Mesenchymal stem cell (in vitro differentiated cells and primary cell): ENCODE results near the gene NDUFAF5.

ENCODE experiments used
- DNase-seq: peaks from one replicate; pipeline ENCODE4 v3.0.0-alpha.2; 2013
- H2AFZ ChIP-seq: one replicate; pipeline ENCODE4 v1.6.1; 2013; ENCODE audit warnings: low read depth, mild to moderate bottlenecking, control low read depth, inconsistent platforms, low read length, moderate library complexity
- H2AK5ac ChIP-seq: 2 replicates; pipeline ENCODE4 v1.6.1; 2013; ENCODE audit warnings: low read length, moderate library complexity, mild to moderate bottlenecking, inconsistent platforms; ENCODE audit not compliant: severe bottlenecking
- H2BK120ac ChIP-seq: one replicate; pipeline ENCODE4 v1.6.1; 2013; ENCODE audit warnings: low read depth, mild to moderate bottlenecking, inconsistent platforms, low read length, moderate library complexity
- H2BK12ac ChIP-seq, 2 experiments: one replicate each; pipeline ENCODE4 v1.6.1; 2013; ENCODE audit warnings: inconsistent platforms in 2 of 2, low read length in 2 of 2, mild to moderate bottlenecking in 2 of 2, moderate library complexity in 2 of 2, control low read depth in 1 of 2
- H2BK15ac ChIP-seq: one replicate; pipeline ENCODE4 v1.6.1; 2013; ENCODE audit warnings: mild to moderate bottlenecking, low read depth, inconsistent platforms; ENCODE audit not compliant: poor library complexity, severe bottlenecking
- H2BK5ac ChIP-seq: 2 replicates; pipeline ENCODE4 v1.6.1; 2013; ENCODE audit warnings: low read depth, mild to moderate bottlenecking, low read length, control low read depth, inconsistent platforms; ENCODE audit not compliant: poor library complexity, severe bottlenecking
- H3K14ac ChIP-seq, 2 experiments: one replicate each; pipeline ENCODE4 v1.6.1; 2013; ENCODE audit warnings: inconsistent platforms in 2 of 2, low read length in 2 of 2, control low read depth in 1 of 2, mild to moderate bottlenecking in 1 of 2, moderate library complexity in 1 of 2
- H3K18ac ChIP-seq, 2 experiments: one replicate each; pipeline ENCODE4 v1.6.1; 2013; ENCODE audit warnings: inconsistent platforms in 2 of 2, low read length in 2 of 2, control low read depth in 1 of 2, low read depth in 1 of 2, mild to moderate bottlenecking in 1 of 2
- H3K23ac ChIP-seq, 2 experiments: one replicate each; pipeline ENCODE4 v1.6.1; 2013; ENCODE audit warnings: inconsistent platforms in 2 of 2, low read length in 2 of 2, mild to moderate bottlenecking in 2 of 2, moderate library complexity in 2 of 2, control low read depth in 1 of 2
- H3K27ac ChIP-seq: 2 replicates; pipeline ENCODE4 v1.5.1; 2013; ENCODE audit warnings: mild to moderate bottlenecking, moderate library complexity, low read length, control low read depth, inconsistent platforms; ENCODE audit not compliant: poor library complexity, severe bottlenecking
- H3K27me3 ChIP-seq, 2 experiments: 2 replicates each; pipeline versions ENCODE4 v1.6.1 to v1.7.0; 2013; ENCODE audit warnings: low read length in 2 of 2, mild to moderate bottlenecking in 2 of 2, moderate library complexity in 2 of 2, control low read depth in 1 of 2, inconsistent platforms in 1 of 2; ENCODE audit not compliant: control insufficient read depth in 1 of 2, insufficient read depth in 1 of 2
- H3K36me3 ChIP-seq, 2 experiments: 2 replicates each; pipeline versions ENCODE4 v1.6.1 to v1.7.0; 2013; ENCODE audit warnings: low read length in 2 of 2, control low read depth in 1 of 2, inconsistent platforms in 1 of 2, low read depth in 1 of 2, mild to moderate bottlenecking in 1 of 2; ENCODE audit not compliant: insufficient read depth in 2 of 2, control insufficient read depth in 1 of 2
- H3K4ac ChIP-seq, 2 experiments: one replicate each; pipeline ENCODE4 v1.6.1; 2013; ENCODE audit warnings: inconsistent platforms in 2 of 2, low read length in 2 of 2, mild to moderate bottlenecking in 2 of 2, moderate library complexity in 2 of 2, control low read depth in 1 of 2, low read depth in 1 of 2
- H3K4me1 ChIP-seq: 2 replicates; pipeline ENCODE4 v1.6.1; 2013; ENCODE audit warnings: low read depth, low read length, control low read depth; ENCODE audit not compliant: control insufficient read depth, insufficient read depth
- H3K4me2 ChIP-seq: 2 replicates; pipeline ENCODE4 v1.6.1; 2013; ENCODE audit warnings: low read length, mild to moderate bottlenecking, inconsistent platforms; ENCODE audit not compliant: poor library complexity, severe bottlenecking
- H3K4me3 ChIP-seq, 2 experiments: 2 replicates each; pipeline versions ENCODE4 v1.5.1 to v1.7.0; 2013; ENCODE audit warnings: low read length in 2 of 2, mild to moderate bottlenecking in 2 of 2, control low read depth in 1 of 2, low read depth in 1 of 2; ENCODE audit not compliant: insufficient read depth in 1 of 2
- H3K79me1 ChIP-seq: replicated peaks from 2 replicates; pipeline ENCODE4 v1.6.1; 2013; ENCODE audit warnings: mild to moderate bottlenecking, control low read depth, low read length, inconsistent platforms; ENCODE audit not compliant: poor library complexity, severe bottlenecking
- H3K9ac ChIP-seq: 2 replicates; pipeline ENCODE4 v1.7.0; 2013; ENCODE audit warnings: mild to moderate bottlenecking, low read length, moderate library complexity
- H3K9me3 ChIP-seq: 2 replicates; pipeline ENCODE4 v1.7.0; 2013; ENCODE audit warnings: mild to moderate bottlenecking, low read length; ENCODE audit not compliant: control insufficient read depth
- H4K8ac ChIP-seq: one replicate; pipeline ENCODE4 v1.6.1; 2013; ENCODE audit warnings: inconsistent platforms, mild to moderate bottlenecking, low read length, moderate library complexity
- H4K91ac ChIP-seq: one replicate; pipeline ENCODE4 v1.6.1; 2013; ENCODE audit warnings: mild to moderate bottlenecking, low read length, inconsistent platforms
- WGBS: methylation state at CpG from one replicate; pipeline ENCODE4 v1.1.7; 2013; ENCODE audit warnings: mixed read lengths; 5-methylcytosine and 5-hydroxymethylcytosine counted together

Gene NDUFAF5

DNA sequence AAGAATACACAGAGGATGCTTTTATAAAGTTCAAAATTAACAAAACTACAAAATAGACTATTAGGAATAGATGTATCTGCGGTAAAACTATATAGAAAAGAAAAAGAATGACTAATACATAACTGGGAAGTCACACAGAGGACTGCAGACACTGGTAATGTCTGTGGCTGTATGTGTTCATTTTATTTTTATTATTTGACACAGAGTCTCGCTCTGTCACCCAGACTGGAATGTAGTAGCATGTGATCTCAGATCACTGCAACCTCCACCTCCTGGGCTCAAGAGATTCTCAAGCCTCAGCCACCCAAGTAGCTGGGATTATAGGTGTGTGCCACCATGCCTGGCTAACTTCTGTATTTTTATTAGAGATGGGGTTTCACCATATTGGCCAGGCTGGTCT, 39.0 kb upstream of the NDUFAF5 start:
- H3K9ac ChIP-seq = no peak overlapping the region
- H3K14ac ChIP-seq = no peak overlapping the region
- H3K27me3 ChIP-seq = no peaks in the 10 kb centered on the region
- H3K4ac ChIP-seq = no peak overlapping the region
- no peak overlapping the region for H3K4me3 ChIP-seq
- H3K9me3 ChIP-seq = peaks cover 12% of the 10 kb centered on the region
- H3K18ac ChIP-seq = no peak overlapping the region
- no peak for DNase-seq
- no peak overlapping the region for H2BK12ac ChIP-seq
- H4K91ac ChIP-seq = no peak overlapping the region
- H2BK5ac ChIP-seq = no peak overlapping the region
- no peak overlapping the region for H2BK15ac ChIP-seq
- H4K8ac ChIP-seq = no peak overlapping the region
- H2AFZ ChIP-seq = no peak overlapping the region
- no peaks in the 10 kb centered on the region for H3K4me1 ChIP-seq
- no peak overlapping the region for H3K4me2 ChIP-seq
- H2BK120ac ChIP-seq = no peak overlapping the region
- no peak overlapping the region for H3K23ac ChIP-seq
- no CpG with 5 or more reads among the region's 2 CpGs for WGBS
- H3K27ac ChIP-seq = no peak overlapping the region
- H3K36me3 ChIP-seq = peaks cover 10 to 58% of the 10 kb centered on the region in 2 experiments
- H3K79me1 ChIP-seq = peaks cover 8% of the 10 kb centered on the region
- no peak overlapping the region for H2AK5ac ChIP-seq

DNA sequence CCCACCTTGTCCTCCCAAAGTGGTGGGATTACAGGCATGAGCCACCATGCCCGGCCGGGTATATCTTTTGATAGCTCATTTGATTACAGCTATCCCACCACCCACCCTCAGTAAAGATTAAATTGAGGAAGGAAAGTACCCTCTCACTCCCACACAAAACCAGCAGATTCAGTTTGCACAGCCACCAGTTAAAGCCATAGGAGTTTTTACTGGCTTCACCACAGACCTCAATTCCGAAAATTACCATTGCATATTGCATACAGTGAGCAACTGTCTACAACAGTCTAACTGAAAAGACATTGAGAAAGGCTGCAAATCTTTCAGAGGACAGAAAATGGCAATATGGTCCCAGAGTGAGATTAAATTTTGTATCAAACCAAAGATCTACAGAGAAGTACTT, 35.0 kb upstream of the NDUFAF5 start:
- no peak overlapping the region for H3K4me2 ChIP-seq
- no peak overlapping the region for H3K18ac ChIP-seq
- H2BK12ac ChIP-seq = no peak overlapping the region
- no peaks in the 10 kb centered on the region for H3K9me3 ChIP-seq
- H3K4ac ChIP-seq = no peak overlapping the region
- peaks cover 7 to 39% of the 10 kb centered on the region in 2 experiments for H3K36me3 ChIP-seq
- no peak overlapping the region for H3K27ac ChIP-seq
- no peak overlapping the region for H3K23ac ChIP-seq
- no peak overlapping the region for H4K8ac ChIP-seq
- H3K9ac ChIP-seq = no peak overlapping the region
- H3K14ac ChIP-seq = no peak overlapping the region
- H2BK15ac ChIP-seq = no peak overlapping the region
- no peaks in the 10 kb centered on the region for H3K4me1 ChIP-seq
- peaks cover 4% of the 10 kb centered on the region for H3K79me1 ChIP-seq
- H2BK120ac ChIP-seq = no peak overlapping the region
- no peak overlapping the region for H2BK5ac ChIP-seq
- no peak overlapping the region for H3K4me3 ChIP-seq
- no peak overlapping the region for H2AFZ ChIP-seq
- H2AK5ac ChIP-seq = no peak overlapping the region
- no peak for DNase-seq
- H4K91ac ChIP-seq = no peak overlapping the region
- H3K27me3 ChIP-seq = no peaks in the 10 kb centered on the region
- 95% methylated on average over 3 of the region's 3 CpGs for whole genome bisulfite sequencing

DNA sequence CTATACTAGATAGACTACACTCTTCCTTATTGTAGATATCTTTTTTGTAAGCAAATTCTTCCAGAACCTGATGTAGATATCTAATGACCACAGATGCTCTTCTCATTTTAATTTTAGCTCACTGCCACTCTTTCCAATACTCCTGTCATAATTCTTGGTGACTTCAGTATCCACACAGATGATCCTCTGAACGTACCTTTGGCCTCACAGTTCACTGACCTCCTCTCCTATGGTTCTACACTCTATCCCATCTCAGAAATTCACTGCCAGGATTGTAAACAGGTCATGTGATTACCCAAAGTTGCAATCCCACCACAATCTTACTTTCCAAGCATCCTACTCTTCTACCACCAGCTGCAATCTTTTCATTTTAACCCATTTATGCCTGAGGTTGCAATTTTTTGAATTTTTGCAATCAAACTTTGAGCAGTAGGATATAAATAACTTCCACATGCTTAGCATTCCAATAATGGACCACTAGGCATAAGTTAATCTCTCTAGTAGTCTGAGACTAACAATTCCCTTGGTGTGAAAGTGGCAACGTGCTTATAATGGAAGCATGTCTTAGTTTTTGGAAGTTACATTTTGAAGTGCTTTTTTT, 31.3 kb upstream of the NDUFAF5 start:
- H3K36me3 ChIP-seq = peaks cover 10 to 60% of the 10 kb centered on the region in 2 experiments
- H2AFZ ChIP-seq = no peak overlapping the region
- no peak for DNase-seq
- 91% methylated on average over 2 of the region's 2 CpGs for WGBS
- H3K27me3 ChIP-seq = no peaks in the 10 kb centered on the region
- H2BK120ac ChIP-seq = no peak overlapping the region
- H3K79me1 ChIP-seq = peaks cover 6% of the 10 kb centered on the region
- no peak overlapping the region for H2BK12ac ChIP-seq
- H2BK5ac ChIP-seq = no peak overlapping the region
- no peak overlapping the region for H3K9ac ChIP-seq
- H3K27ac ChIP-seq = no peak overlapping the region
- H4K8ac ChIP-seq = no peak overlapping the region
- no peaks in the 10 kb centered on the region for H3K9me3 ChIP-seq
- no peak overlapping the region for H2BK15ac ChIP-seq
- H2AK5ac ChIP-seq = no peak overlapping the region
- H3K4me1 ChIP-seq = no peaks in the 10 kb centered on the region
- H3K4me2 ChIP-seq = no peak overlapping the region
- no peak overlapping the region for H3K4ac ChIP-seq
- no peak overlapping the region for H3K18ac ChIP-seq
- no peak overlapping the region for H3K23ac ChIP-seq
- H4K91ac ChIP-seq = no peak overlapping the region
- no peak overlapping the region for H3K4me3 ChIP-seq
- H3K14ac ChIP-seq = no peak overlapping the region

DNA sequence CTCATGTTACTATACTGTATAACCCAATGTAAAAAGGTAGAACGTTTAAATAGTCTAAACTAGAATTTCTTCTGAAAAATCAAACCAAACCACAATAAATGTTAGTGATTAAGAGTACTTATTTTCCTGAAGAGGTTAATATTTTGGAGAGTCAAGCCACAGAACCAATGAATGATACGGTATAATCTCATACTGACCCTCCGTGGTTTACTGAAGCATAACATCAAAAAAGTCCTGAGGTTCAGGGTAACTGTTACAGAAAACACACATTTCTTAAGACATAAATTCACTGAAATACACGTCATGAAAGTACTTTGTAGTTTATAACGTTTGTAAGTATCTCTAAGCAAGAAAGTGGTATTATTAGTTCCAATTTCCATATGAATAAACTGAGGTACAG, 29.0 kb upstream of the NDUFAF5 start:
- Histone ChIP-seq H2BK5ac (no peak overlapping the region), H4K91ac (no peak overlapping the region), H3K18ac (no peak overlapping the region), H4K8ac (no peak overlapping the region), H3K4me3 (no peak overlapping the region), H2BK12ac (no peak overlapping the region), H3K79me1 (peaks cover 3% of the 10 kb centered on the region), H3K4me1 (no peaks in the 10 kb centered on the region), H3K14ac (no peak overlapping the region), H2AK5ac (no peak overlapping the region), H3K4ac (no peak overlapping the region), H2BK120ac (no peak overlapping the region), H3K9ac (no peak overlapping the region), H3K36me3 (peaks cover 3 to 66% of the 10 kb centered on the region in 2 experiments), H3K9me3 (no peaks in the 10 kb centered on the region), H3K23ac (no peak overlapping the region), H3K4me2 (no peak overlapping the region), H2BK15ac (no peak overlapping the region), H3K27me3 (no peaks in the 10 kb centered on the region), H2AFZ (no peak overlapping the region), H3K27ac (no peak overlapping the region)
- 90% methylated on average over 2 of the region's 5 CpGs for WGBS
- no peak for DNase-seq
